Nephron progenitor cell (in vitro differentiated cells): Measurements from ENCODE around the gene PDE7B.

Experiments
- DNase-seq: peaks from one replicate; pipeline ENCODE4 v3.0.0; 2021
- H3K27ac Mint-ChIP-seq: 2 replicates; pipeline ENCODE4 v1.8.0; 2021; ENCODE audit warnings: mild to moderate bottlenecking, moderate library complexity, mixed read lengths
- H3K27me3 Mint-ChIP-seq: 2 replicates; pipeline ENCODE4 v1.8.0; 2021; ENCODE audit warnings: mild to moderate bottlenecking, low read depth, mixed read lengths; ENCODE audit not compliant: poor library complexity
- H3K36me3 Mint-ChIP-seq: 2 replicates; pipeline ENCODE4 v1.8.0; 2021; ENCODE audit warnings: low read depth, mixed read lengths
- H3K4me1 Mint-ChIP-seq: 2 replicates; pipeline ENCODE4 v1.8.0; 2021; ENCODE audit warnings: mixed read lengths
- H3K4me3 Mint-ChIP-seq: 2 replicates; pipeline ENCODE4 v1.8.0; 2021; ENCODE audit warnings: mild to moderate bottlenecking, moderate library complexity, mixed read lengths
- H3K9me3 Mint-ChIP-seq: 2 replicates; pipeline ENCODE4 v1.8.0; 2021; ENCODE audit warnings: mild to moderate bottlenecking, moderate library complexity, mixed read lengths
- CTCF ChIP-seq: fragments of 200-600 bp; sonication (generic); IDR thresholded peaks from 2 replicates; pipeline ENCODE4 v1.5.0; 2021; ENCODE audit warnings: antibody characterized with exemption

The PDE7B gene

GRCh38 chr6:135823851-135824250 is 27.6 kb upstream of the PDE7B start:
- peaks cover 16% of the 10 kb centered on the region for H3K4me1 Mint-ChIP-seq

GRCh38 chr6:135826236-135826804 is 25.2 kb upstream of the PDE7B start:
- peaks cover 14% of the 10 kb centered on the region for H3K4me1 Mint-ChIP-seq

More at GRCh38 chr6:135823851-135824250, 27.6 kb upstream of the PDE7B start:
- no peaks in the 10 kb centered on the region for H3K27me3 Mint-ChIP-seq
- H3K27ac Mint-ChIP-seq: no peak overlapping the region
- no peak overlapping the region for H3K4me3 Mint-ChIP-seq
- H3K9me3 Mint-ChIP-seq: peaks cover 4% of the 10 kb centered on the region
- no peaks in the 10 kb centered on the region for H3K36me3 Mint-ChIP-seq
- TF ChIP-seq CTCF: no peak
- DNase-seq: no peak

GRCh38 chr6:135828021-135828420 is 23.5 kb upstream of the PDE7B start:
- Mint-ChIP-seq H3K27me3 (peaks cover 2% of the 10 kb centered on the region), H3K9me3 (peaks cover 4% of the 10 kb centered on the region), H3K36me3 (no peaks in the 10 kb centered on the region), H3K27ac (no peak overlapping the region), H3K4me1 (peaks cover 21% of the 10 kb centered on the region), H3K4me3 (no peak overlapping the region)
- no peak for TF ChIP-seq CTCF
- no peak for DNase-seq

More at GRCh38 chr6:135826236-135826804, 25.2 kb upstream of the PDE7B start:
- Mint-ChIP-seq H3K4me3 (no peak overlapping the region), H3K36me3 (no peaks in the 10 kb centered on the region), H3K27me3 (no peaks in the 10 kb centered on the region), H3K9me3 (peaks cover 4% of the 10 kb centered on the region), H3K27ac (no peak overlapping the region)
- TF ChIP-seq CTCF: no peak
- no peak for DNase-seq

- Mint-ChIP-seq H3K9me3 (peaks cover 4% of the 10 kb centered on the region), H3K36me3 (no peaks in the 10 kb centered on the region), H3K4me3 (no peak overlapping the region), H3K27me3 (peaks cover 15% of the 10 kb centered on the region), H3K27ac (no peak overlapping the region), H3K4me1 (peaks cover 31% of the 10 kb centered on the region)
- DNase-seq: no peak
- TF ChIP-seq CTCF: no peak
Observed at GRCh38 chr6:135830452-135830881, 21.0 kb upstream of the PDE7B start.

- H3K27me3 Mint-ChIP-seq: peaks cover 15% of the 10 kb centered on the region
- H3K36me3 Mint-ChIP-seq: no peaks in the 10 kb centered on the region
- peaks cover 4% of the 10 kb centered on the region for H3K9me3 Mint-ChIP-seq
- peaks cover 29% of the 10 kb centered on the region for H3K4me1 Mint-ChIP-seq
- no peak for DNase-seq
- no peak overlapping the region for H3K4me3 Mint-ChIP-seq
- no peak for TF ChIP-seq CTCF
- H3K27ac Mint-ChIP-seq: peak overlapping the region; percentile 9
Observed at GRCh38 chr6:135831016-135831415, 20.5 kb upstream of the PDE7B start.

GRCh38 chr6:135832166-135832565 is 19.3 kb upstream of the PDE7B start:
- Mint-ChIP-seq H3K27me3 (peaks cover 15% of the 10 kb centered on the region), H3K4me3 (no peak overlapping the region), H3K27ac (no peak overlapping the region), H3K4me1 (peaks cover 23% of the 10 kb centered on the region), H3K36me3 (no peaks in the 10 kb centered on the region), H3K9me3 (peaks cover 4% of the 10 kb centered on the region)
- TF ChIP-seq CTCF: no peak
- no peak for DNase-seq
